ENCODE data around the gene TMEM255A. TPM values are rescaled to one million over a fixed set of nuclear protein-coding genes. Genes with fewer than 3 reads are reported as not detected.

The TMEM255A gene
- total RNA-seq, 5 donors from 2014 or later (not counting 1 experiment from before 2014, with no cell fraction given) = 0.13 to 0.14 TPM; not detected in 3

DNA sequence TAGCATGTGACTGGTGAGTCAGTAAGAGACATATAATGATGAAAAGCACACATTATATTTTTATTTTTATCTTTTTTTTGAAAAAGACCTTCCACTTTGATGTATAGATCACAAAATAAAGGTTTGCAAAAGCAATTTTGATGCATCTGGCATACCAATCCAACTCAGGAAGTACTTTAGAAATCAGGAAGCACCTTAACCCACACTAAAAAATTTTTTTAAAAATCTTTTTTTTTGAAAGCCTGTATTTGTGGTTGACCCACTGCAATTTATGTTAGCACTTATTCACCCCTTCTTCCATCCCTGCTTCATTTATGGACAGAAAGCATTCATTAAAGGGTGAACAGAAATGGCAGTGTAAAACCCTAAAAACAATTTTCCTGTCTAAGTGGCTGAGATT, 16.6 kb downstream of the TMEM255A start:
- Histone ChIP-seq H3K4me1 (ENCODE audit: control insufficient read depth in 1 of 2, extremely low read depth in 1 of 2, insufficient read depth in 2 of 2, low read length in 2 of 2) (peaks cover 3 to 4% of the 10 kb centered on the region in 2 experiments), H3K36me3 (ENCODE audit: control insufficient read depth in 2 of 2, extremely low read depth in 1 of 2, insufficient read depth in 1 of 2, low read length in 1 of 2) (no peaks in the 10 kb centered on the region), H3K27me3 (replicated peaks in 1 of 2; ENCODE audit: control insufficient read depth in 2 of 2, extremely low read depth in 1 of 2, insufficient read depth in 2 of 2, low read length in 1 of 2) (no peaks in the 10 kb centered on the region), H3K27ac (ENCODE audit: low read length) (peak overlapping the region; percentile 13), H3K9me3 (no peaks in the 10 kb centered on the region), H3K4me3 (ENCODE audit: control insufficient read depth in 1 of 2, extremely low read depth in 1 of 2, low read length in 1 of 2) (no peak overlapping the region)
- no peak overlapping the region for H3K4me3 Mint-ChIP-seq
- ATAC-seq (replicated peaks in 1 of 4) (no peak), DNase-seq (peak in 1 of 35 experiments; percentile 1)
- peaks cover 0 to 11% of the 10 kb centered on the region in 2 donors for H3K27me3 Mint-ChIP-seq
- peaks cover 8 to 11% (median 11%) of the 10 kb centered on the region in 3 donors for H3K4me1 Mint-ChIP-seq
- ChIA-PET POLR2A (no interaction called here), CTCF (interaction anchor here (0.6 to 0.7 kb wide), 2 partner anchors 30 to 346 kb away, joined by 3 to 4 read pairs; no protein-coding TSS in a partner anchor)
- no peaks in the 10 kb centered on the region for H3K36me3 Mint-ChIP-seq
- H3K9me3 Mint-ChIP-seq = no peaks in the 10 kb centered on the region
- peak overlapping the region; percentile 68 to 87 for H3K27ac Mint-ChIP-seq

DNA sequence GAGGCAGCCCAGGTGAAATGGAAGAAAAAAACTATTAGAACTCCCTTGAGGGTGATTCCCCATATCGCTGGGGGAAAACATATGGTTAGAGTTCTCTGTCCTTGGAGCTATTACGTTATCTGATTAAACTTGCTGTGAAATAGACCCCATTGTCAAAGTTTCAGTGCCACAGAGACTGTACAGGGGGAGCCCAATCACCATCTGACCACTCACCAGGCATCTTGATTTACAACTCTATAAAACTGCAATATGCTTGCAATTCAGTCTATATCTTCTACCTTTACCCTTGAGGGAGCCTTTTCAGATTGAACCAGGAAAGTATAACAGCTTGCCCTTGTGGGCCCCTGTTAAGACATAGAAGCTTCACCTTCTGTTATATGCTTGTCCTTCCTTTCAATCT, 18.2 kb downstream of the TMEM255A start:
- no peak overlapping the region for H3K27ac ChIP-seq (ENCODE audit: low read length)
- DNase-seq = no peak
- Mint-ChIP-seq H3K9me3 (no peaks in the 10 kb centered on the region), H3K36me3 (no peaks in the 10 kb centered on the region), H3K4me3 (no peak overlapping the region), H3K4me1 (peaks cover 8 to 11% (median 11%) of the 10 kb centered on the region in 3 donors), H3K27me3 (peaks cover 0 to 8% of the 10 kb centered on the region in 2 donors), H3K27ac (no peak overlapping the region)
- CTCF ChIA-PET = no interaction called here
- H3K9me3 ChIP-seq = no peaks in the 10 kb centered on the region
- H3K27me3 ChIP-seq (replicated peaks in 1 of 2; ENCODE audit: control insufficient read depth in 2 of 2, extremely low read depth in 1 of 2, insufficient read depth in 2 of 2, low read length in 1 of 2) = no peaks in the 10 kb centered on the region
- no peaks in the 10 kb centered on the region for H3K36me3 ChIP-seq (ENCODE audit: control insufficient read depth in 2 of 2, extremely low read depth in 1 of 2, insufficient read depth in 1 of 2, low read length in 1 of 2)
- peaks cover 3 to 4% of the 10 kb centered on the region in 2 experiments for H3K4me1 ChIP-seq (ENCODE audit: control insufficient read depth in 1 of 2, extremely low read depth in 1 of 2, insufficient read depth in 2 of 2, low read length in 2 of 2)
- ATAC-seq (replicated peaks in 1 of 4) = no peak
- WGBS (ENCODE audit: insufficient coverage) = no CpG with 5 or more reads among the region's 2 CpGs
- POLR2A ChIA-PET = interaction anchor here in 1 of 2 donors (0.7 kb wide), 1 partner anchor 16 kb away, joined by 3 read pairs; no protein-coding TSS in a partner anchor
- H3K4me3 ChIP-seq (ENCODE audit: control insufficient read depth in 1 of 2, extremely low read depth in 1 of 2, low read length in 1 of 2) = no peak overlapping the region

DNA sequence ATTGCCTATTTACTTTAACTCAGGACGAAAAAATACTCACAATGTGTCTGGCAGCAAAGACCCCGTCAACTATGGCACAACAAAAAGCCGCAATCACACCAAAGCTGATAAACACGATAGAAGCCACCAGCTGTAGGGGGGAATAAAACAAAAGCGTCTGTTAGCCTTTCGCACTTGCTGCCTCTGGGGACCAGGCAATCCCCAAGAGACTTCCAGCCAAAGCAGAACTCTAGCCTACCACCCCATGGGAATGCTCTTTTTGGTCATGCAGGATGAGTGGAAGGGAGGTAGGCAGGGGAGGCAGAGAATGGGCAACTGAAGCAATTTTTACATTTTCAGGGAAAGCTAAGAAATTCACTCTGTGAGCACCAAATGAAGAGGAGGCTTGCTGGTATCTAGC, 20.1 kb downstream of the TMEM255A start:
- DNase-seq (no peak), ATAC-seq (replicated peaks in 1 of 4) (no peak)
- Mint-ChIP-seq H3K4me1 (peaks cover 8 to 15% (median 11%) of the 10 kb centered on the region in 3 donors), H3K27me3 (peaks cover 0 to 8% of the 10 kb centered on the region in 2 donors), H3K4me3 (no peak overlapping the region), H3K9me3 (no peaks in the 10 kb centered on the region), H3K27ac (no peak overlapping the region), H3K36me3 (no peaks in the 10 kb centered on the region)
- Histone ChIP-seq H3K27me3 (replicated peaks in 1 of 2; ENCODE audit: control insufficient read depth in 2 of 2, extremely low read depth in 1 of 2, insufficient read depth in 2 of 2, low read length in 1 of 2) (no peaks in the 10 kb centered on the region), H3K4me1 (ENCODE audit: control insufficient read depth in 1 of 2, extremely low read depth in 1 of 2, insufficient read depth in 2 of 2, low read length in 2 of 2) (peaks cover 3 to 4% of the 10 kb centered on the region in 2 experiments), H3K9me3 (no peaks in the 10 kb centered on the region), H3K27ac (ENCODE audit: low read length) (no peak overlapping the region), H3K36me3 (ENCODE audit: control insufficient read depth in 2 of 2, extremely low read depth in 1 of 2, insufficient read depth in 1 of 2, low read length in 1 of 2) (no peaks in the 10 kb centered on the region), H3K4me3 (ENCODE audit: control insufficient read depth in 1 of 2, extremely low read depth in 1 of 2, low read length in 1 of 2) (no peak overlapping the region)
- POLR2A ChIA-PET = no interaction called here
- CTCF ChIA-PET = interaction anchor here in 1 of 2 donors (0.5 kb wide), 1 partner anchor 11 kb away, joined by 3 read pairs; no protein-coding TSS in a partner anchor
- WGBS (ENCODE audit: insufficient coverage) = no CpG with 5 or more reads among the region's 6 CpGs

DNA sequence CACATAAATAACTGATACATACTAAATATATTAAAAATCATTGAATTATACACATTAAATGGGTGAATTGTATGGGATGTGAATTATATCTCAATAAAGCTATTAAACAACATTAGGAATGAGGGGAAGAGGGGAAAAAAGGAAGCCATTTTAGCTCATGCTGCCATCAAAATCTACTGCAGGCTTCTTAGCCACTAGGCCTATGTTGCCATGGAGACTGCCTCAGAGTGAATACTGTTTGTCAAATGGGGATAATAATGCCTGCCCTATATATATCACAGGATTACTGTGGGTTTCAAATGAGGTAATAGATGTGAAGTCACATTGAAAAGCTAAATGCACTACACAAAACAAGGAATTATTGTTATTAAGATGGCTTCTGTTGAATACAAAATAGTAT, 21.2 kb downstream of the TMEM255A start:
- H3K36me3 ChIP-seq (ENCODE audit: control insufficient read depth in 2 of 2, extremely low read depth in 1 of 2, insufficient read depth in 1 of 2, low read length in 1 of 2) = no peaks in the 10 kb centered on the region
- no peak for DNase-seq
- H3K27ac Mint-ChIP-seq = no peak overlapping the region
- CTCF ChIA-PET = interaction anchor here in 1 of 2 donors (0.8 kb wide), 1 partner anchor 162 kb away, joined by 3 read pairs; no protein-coding TSS in a partner anchor
- no peaks in the 10 kb centered on the region for H3K9me3 Mint-ChIP-seq
- H3K27me3 Mint-ChIP-seq = peaks cover 0 to 13% of the 10 kb centered on the region in 2 donors
- H3K27me3 ChIP-seq (replicated peaks in 1 of 2; ENCODE audit: control insufficient read depth in 2 of 2, extremely low read depth in 1 of 2, insufficient read depth in 2 of 2, low read length in 1 of 2) = no peaks in the 10 kb centered on the region
- no peak overlapping the region for H3K4me3 ChIP-seq (ENCODE audit: control insufficient read depth in 1 of 2, extremely low read depth in 1 of 2, low read length in 1 of 2)
- H3K4me1 Mint-ChIP-seq = peaks cover 5 to 12% (median 5%) of the 10 kb centered on the region in 3 donors
- no peak overlapping the region for H3K4me3 Mint-ChIP-seq
- no peak overlapping the region for H3K27ac ChIP-seq (ENCODE audit: low read length)
- H3K36me3 Mint-ChIP-seq = no peaks in the 10 kb centered on the region
- H3K4me1 ChIP-seq (ENCODE audit: control insufficient read depth in 1 of 2, extremely low read depth in 1 of 2, insufficient read depth in 2 of 2, low read length in 2 of 2) = peaks cover under 1 to 1% of the 10 kb centered on the region in 2 experiments
- POLR2A ChIA-PET = no interaction called here
- no peaks in the 10 kb centered on the region for H3K9me3 ChIP-seq
- no peak for ATAC-seq (replicated peaks in 1 of 4)

DNA sequence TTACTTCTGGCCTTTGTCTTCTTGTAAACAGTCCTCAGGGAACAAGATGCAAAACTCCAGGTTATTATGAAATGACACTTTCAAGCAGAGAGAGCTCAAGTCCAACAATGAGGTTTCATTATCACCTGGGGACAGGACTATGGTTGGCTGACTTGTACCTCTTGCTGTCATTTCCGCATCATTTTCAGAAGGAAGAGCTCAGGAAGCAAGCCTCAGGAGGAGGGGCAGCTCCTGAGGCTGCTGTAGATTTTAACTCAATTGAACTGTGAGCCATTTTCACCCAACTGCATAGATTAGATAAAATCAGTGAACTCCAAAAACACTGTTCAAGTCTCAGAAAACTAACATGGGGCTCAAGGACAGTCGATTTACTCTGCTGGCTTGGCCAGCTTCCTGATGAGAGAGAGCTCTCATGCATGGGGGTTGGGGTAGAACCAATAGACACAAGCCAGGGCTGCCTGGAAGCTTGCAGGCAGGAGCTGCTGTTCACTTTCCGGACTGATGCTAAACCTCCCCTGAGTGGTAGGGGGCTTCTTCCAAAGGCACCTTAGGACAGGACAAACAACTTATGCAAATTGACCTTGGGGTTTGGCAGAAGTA, 23.6 kb downstream of the TMEM255A start:
- H3K9me3 Mint-ChIP-seq = no peaks in the 10 kb centered on the region
- ATAC-seq (replicated peaks in 1 of 4) (no peak), DNase-seq (no peak)
- Histone ChIP-seq H3K27me3 (replicated peaks in 1 of 2; ENCODE audit: control insufficient read depth in 2 of 2, extremely low read depth in 1 of 2, insufficient read depth in 2 of 2, low read length in 1 of 2) (no peaks in the 10 kb centered on the region), H3K4me1 (ENCODE audit: control insufficient read depth in 1 of 2, extremely low read depth in 1 of 2, insufficient read depth in 2 of 2, low read length in 2 of 2) (no peaks in the 10 kb centered on the region), H3K36me3 (ENCODE audit: control insufficient read depth in 2 of 2, extremely low read depth in 1 of 2, insufficient read depth in 1 of 2, low read length in 1 of 2) (no peaks in the 10 kb centered on the region), H3K27ac (ENCODE audit: low read length) (no peak overlapping the region), H3K9me3 (no peaks in the 10 kb centered on the region), H3K4me3 (ENCODE audit: control insufficient read depth in 1 of 2, extremely low read depth in 1 of 2, low read length in 1 of 2) (no peak overlapping the region)
- no peaks in the 10 kb centered on the region for H3K36me3 Mint-ChIP-seq
- peaks cover 8 to 27% of the 10 kb centered on the region in 2 donors for H3K27me3 Mint-ChIP-seq
- WGBS (ENCODE audit: insufficient coverage) = no CpG with 5 or more reads among the region's 3 CpGs
- ChIA-PET CTCF (no interaction called here), POLR2A (no interaction called here)
- H3K27ac Mint-ChIP-seq = no peak overlapping the region
- no peak overlapping the region for H3K4me3 Mint-ChIP-seq
- peaks cover 0 to 4% (median 0%) of the 10 kb centered on the region in 3 donors for H3K4me1 Mint-ChIP-seq

DNA sequence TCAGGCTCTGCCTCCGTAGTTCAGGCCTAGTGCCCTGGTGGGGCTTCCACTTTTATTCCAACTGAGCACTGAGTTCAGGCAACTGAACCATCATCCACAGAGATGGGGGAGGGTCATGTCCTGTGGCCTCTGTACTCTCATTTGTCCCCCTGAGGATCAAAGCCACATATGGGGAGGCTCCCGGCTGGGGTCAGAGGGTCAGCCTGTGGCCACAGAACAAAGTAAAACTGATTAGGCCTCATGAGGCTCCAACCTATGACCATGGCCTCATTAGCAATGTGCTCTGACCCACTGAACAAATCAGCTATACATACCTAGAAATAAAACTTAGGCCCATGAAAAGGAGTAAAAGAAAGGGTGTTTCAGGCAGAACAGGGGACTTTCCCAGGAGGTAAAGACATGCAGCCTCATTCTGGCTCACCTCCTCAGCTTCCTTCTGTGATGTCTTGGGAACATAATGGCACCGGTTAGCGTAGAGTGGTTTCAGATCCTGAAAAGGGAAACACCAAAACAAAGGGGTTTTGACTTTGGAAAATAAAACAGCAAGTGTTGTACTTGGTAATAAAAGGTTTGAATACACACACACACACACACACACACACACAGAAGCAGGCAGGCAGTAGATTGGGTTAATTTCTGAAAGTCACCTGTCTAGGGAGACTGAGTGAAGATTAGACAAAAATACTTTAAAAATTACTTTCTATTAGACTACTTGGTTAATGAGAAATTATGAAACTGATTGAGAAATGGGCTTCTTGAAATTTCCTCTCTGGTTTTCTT, 24.3 kb downstream of the TMEM255A start:
- Histone ChIP-seq H3K27ac (ENCODE audit: low read length) (no peak overlapping the region), H3K27me3 (replicated peaks in 1 of 2; ENCODE audit: control insufficient read depth in 2 of 2, extremely low read depth in 1 of 2, insufficient read depth in 2 of 2, low read length in 1 of 2) (no peaks in the 10 kb centered on the region), H3K4me1 (ENCODE audit: control insufficient read depth in 1 of 2, extremely low read depth in 1 of 2, insufficient read depth in 2 of 2, low read length in 2 of 2) (no peaks in the 10 kb centered on the region), H3K36me3 (ENCODE audit: control insufficient read depth in 2 of 2, extremely low read depth in 1 of 2, insufficient read depth in 1 of 2, low read length in 1 of 2) (no peaks in the 10 kb centered on the region), H3K4me3 (ENCODE audit: control insufficient read depth in 1 of 2, extremely low read depth in 1 of 2, low read length in 1 of 2) (no peak overlapping the region), H3K9me3 (no peaks in the 10 kb centered on the region)
- WGBS (ENCODE audit: insufficient coverage) = no CpG with 5 or more reads among the region's 4 CpGs
- POLR2A ChIA-PET = no interaction called here
- ATAC-seq (replicated peaks in 1 of 4) = no peak
- Mint-ChIP-seq H3K4me1 (peaks cover 0 to 4% (median 0%) of the 10 kb centered on the region in 3 donors), H3K36me3 (no peaks in the 10 kb centered on the region), H3K27ac (no peak overlapping the region), H3K27me3 (peaks cover 8 to 27% of the 10 kb centered on the region in 2 donors), H3K4me3 (no peak overlapping the region), H3K9me3 (no peaks in the 10 kb centered on the region)
- no peak for DNase-seq
- CTCF ChIA-PET = no interaction called here
